ENCODE measurements around the gene ZRSR2. TPM values are rescaled to one million over a fixed set of nuclear protein-coding genes. Genes with fewer than 3 reads are reported as not detected.

ZRSR2 gene
- total RNA-seq, 1 experiment from 2014 or later: 4.6 TPM

- no peak for ATAC-seq
- POLR2A ChIA-PET: no interaction called here
Measured at GRCh38 chrX:15848576-15848975, 58.3 kb downstream of the ZRSR2 start.

More at GRCh38 chrX:15848576-15848975, 58.3 kb downstream of the ZRSR2 start:
- ChIA-PET CTCF (no interaction called here), RAD21 (ENCODE audit: low non-redundant PET in 1 of 2, low total read pairs in 2 of 2, uncharacterized antibody in 2 of 2, unreplicated experiment in 2 of 2) (no interaction called here)
- H3K4me3 ChIP-seq (replicated peaks in 1 of 2; ENCODE audit: low read depth in 1 of 2, low read length in 2 of 2): no peak overlapping the region
- H3K9ac ChIP-seq (ENCODE audit: low read length): no peak overlapping the region
- H3K36me3 ChIP-seq (ENCODE audit: control insufficient read depth in 1 of 2, insufficient read depth in 2 of 2, low read length in 2 of 2): no peaks in the 10 kb centered on the region; a peak in 1 of 4 replicates
- no peak overlapping the region for H3K27ac ChIP-seq (ENCODE audit: low read depth, low read length)
- H3K9me3 ChIP-seq (ENCODE audit: control insufficient read depth in 1 of 2, insufficient read depth in 1 of 2, low read depth in 1 of 2, low read length in 2 of 2): no peaks in the 10 kb centered on the region
- intact Hi-C loops (cut with micrococcal nuclease): no loop called here
- DNase-seq (ENCODE audit: low read depth, low spot score): no peak
- no peaks in the 10 kb centered on the region for H3K9me2 ChIP-seq (ENCODE audit: insufficient read depth)
- H3K27me3 ChIP-seq (ENCODE audit: insufficient read depth, low read length): no peaks in the 10 kb centered on the region
- no peak overlapping the region for H3K4me2 ChIP-seq (ENCODE audit: low read length)
- TF ChIP-seq EZH2 (IDR thresholded peaks at IDR 0.05): no peak
- TF ChIP-seq CTCF (IDR thresholded peaks at IDR 0.05 in 2 of 3, conservative IDR thresholded peaks at IDR 0.05 in 1 of 3; ENCODE audit: borderline replicate concordance in 1 of 3, insufficient read depth in 1 of 3, low read depth in 2 of 3, low read length in 2 of 3): no peak
- no peak for TF ChIP-seq CEBPB (IDR thresholded peaks at IDR 0.05; ENCODE audit: low read depth)
- no peak for TF ChIP-seq ZFX (IDR thresholded peaks at IDR 0.05)
- no peak for TF ChIP-seq EZH2phosphoT487 (IDR thresholded peaks at IDR 0.05; ENCODE audit: borderline replicate concordance)
- TF ChIP-seq TCF7L2 (IDR thresholded peaks at IDR 0.05; ENCODE audit: borderline replicate concordance, extremely low read depth, insufficient read depth, insufficient read length): no peak
- TF ChIP-seq POLR2AphosphoS5 (IDR thresholded peaks at IDR 0.05; ENCODE audit: low read depth, low read length): no peak
- no peak for TF ChIP-seq EGR1 (IDR thresholded peaks at IDR 0.05; ENCODE audit: low read depth)
- TF ChIP-seq CBX3 (IDR thresholded peaks at IDR 0.05; ENCODE audit: low read depth): no peak
- no peak for TF ChIP-seq ATF3 (IDR thresholded peaks at IDR 0.05)
- no peak for TF ChIP-seq RAD21 (IDR thresholded peaks at IDR 0.05; ENCODE audit: low read depth)
- H2AFZ ChIP-seq (ENCODE audit: low read depth, low read length, poor library complexity, severe bottlenecking): no peak overlapping the region
- BruUV-seq (replicated peaks): no TSS peak
- H4K20me1 ChIP-seq (ENCODE audit: insufficient read depth): no peaks in the 10 kb centered on the region
- 0 out of 2 replicates have a peak, but pooled peaks cover 3% of the 10 kb centered on the region for H3K79me2 ChIP-seq (ENCODE audit: insufficient read depth, low read length)
- peaks cover 0 to 4% of the 10 kb centered on the region in 2 experiments; a peak in 1 of 4 replicates for H3K4me1 ChIP-seq (ENCODE audit: control insufficient read depth in 1 of 2, insufficient read depth in 2 of 2, low read length in 2 of 2)

Measured in HCT116 (cell line).